ENCODE data around the gene PAGE2. TPM values are rescaled to one million over a fixed set of nuclear protein-coding genes. Genes with fewer than 3 reads are reported as not detected.
"Not testable (repeated sequence)": the region's sequence is repeated elsewhere in the genome, so short reads cannot be mapped to it uniquely, and the experiment has no call there.

Gene PAGE2
- total and polyA plus RNA-seq, 2 experiments from 2014 or later = not detected

- peak; percentile 47 for DNase-seq
These were observed 31.8 kb upstream of the PAGE2 start for GRCh38 chrX:55056820-55057674.

GRCh38 chrX:55057675-55058249, 31.1 kb upstream of the PAGE2 start:
- no peaks in the 10 kb centered on the region for H4K20me1 ChIP-seq (ENCODE audit: insufficient read depth)
- no peak overlapping the region for H3K9ac ChIP-seq
- in situ Hi-C loops (cut with MboI) = loop anchor here (25.0 kb wide), 2 partner anchors 105 to 370 kb away; no protein-coding TSS in a partner anchor
- no peaks in the 10 kb centered on the region for H3K79me2 ChIP-seq (ENCODE audit: insufficient read depth)
- 2 to 8% methylated on average over 5 of the region's 5 CpGs for WGBS, 2 experiments (ENCODE audit: low coverage in 1 of 2, low lambda C conversion rate in 2 of 2, missing lambda C conversion rate in 2 of 2)
- DNase-seq = peak; percentile 48
- H3K27ac ChIP-seq = no peak overlapping the region
- no peaks in the 10 kb centered on the region for H3K9me2 ChIP-seq (ENCODE audit: insufficient read depth)
- H3K27me3 ChIP-seq (replicated peaks; ENCODE audit: insufficient read depth) = no peaks in the 10 kb centered on the region
- H2AFZ ChIP-seq = peak overlapping the region; percentile 31
- no peaks in the 10 kb centered on the region for H3K4me1 ChIP-seq (ENCODE audit: insufficient read depth)
- no peaks in the 10 kb centered on the region for H3K36me3 ChIP-seq (ENCODE audit: low read depth)
- H3K9me3 ChIP-seq (ENCODE audit: low read depth) = no peaks in the 10 kb centered on the region
- H3K4me3 ChIP-seq = peak overlapping the region; percentile 41
- no peaks in the 10 kb centered on the region for H3F3A ChIP-seq (ENCODE audit: insufficient read depth)
- H3K4me2 ChIP-seq (ENCODE audit: unreplicated experiment) = peak overlapping the region; percentile 58
- TF ChIP-seq EZH2 (IDR thresholded peaks at IDR 0.05; ENCODE audit: insufficient read depth, poor library complexity, severe bottlenecking) (no peak), EZH2phosphoT487 (IDR thresholded peaks at IDR 0.05; ENCODE audit: insufficient read depth, low read depth) (no peak)

More at GRCh38 chrX:55056820-55057674, 31.8 kb upstream of the PAGE2 start:
- Histone ChIP-seq H3K4me1 (ENCODE audit: insufficient read depth) (no peaks in the 10 kb centered on the region), H3K4me2 (ENCODE audit: unreplicated experiment) (peak overlapping the region; percentile 58), H3K9ac (no peak overlapping the region), H3K79me2 (ENCODE audit: insufficient read depth) (no peaks in the 10 kb centered on the region), H3K27ac (no peak overlapping the region), H4K20me1 (ENCODE audit: insufficient read depth) (no peaks in the 10 kb centered on the region), H2AFZ (peak overlapping the region; percentile 31), H3K9me3 (ENCODE audit: low read depth) (no peaks in the 10 kb centered on the region), H3F3A (ENCODE audit: insufficient read depth) (no peaks in the 10 kb centered on the region), H3K9me2 (ENCODE audit: insufficient read depth) (no peaks in the 10 kb centered on the region), H3K36me3 (ENCODE audit: low read depth) (no peaks in the 10 kb centered on the region), H3K4me3 (peak overlapping the region; percentile 41), H3K27me3 (replicated peaks; ENCODE audit: insufficient read depth) (no peaks in the 10 kb centered on the region)
- no peak for TF ChIP-seq EZH2phosphoT487 (IDR thresholded peaks at IDR 0.05; ENCODE audit: insufficient read depth, low read depth)
- no peak for TF ChIP-seq EZH2 (IDR thresholded peaks at IDR 0.05; ENCODE audit: insufficient read depth, poor library complexity, severe bottlenecking)
- 3 to 5% methylated on average over 7 of the region's 7 CpGs for WGBS, 2 experiments (ENCODE audit: low coverage in 1 of 2, low lambda C conversion rate in 2 of 2, missing lambda C conversion rate in 2 of 2)
- in situ Hi-C loops (cut with MboI) = loop anchor here (25.0 kb wide), 2 partner anchors 105 to 370 kb away; no protein-coding TSS in a partner anchor

- not testable (repeated sequence) for H3K4me3 ChIP-seq
- WGBS, 2 experiments (ENCODE audit: low coverage in 1 of 2, low lambda C conversion rate in 2 of 2, missing lambda C conversion rate in 2 of 2) = 19 to 32% methylated on average over 2 of the region's 2 CpGs
- in situ Hi-C loops (cut with MboI) = loop anchor here (25.0 kb wide), 2 partner anchors 95 to 380 kb away; no protein-coding TSS in a partner anchor
These were observed 21.6 kb upstream of the PAGE2 start for GRCh38 chrX:55067180-55067579.

GRCh38 chrX:55072286-55072685, 16.5 kb upstream of the PAGE2 start:
- Histone ChIP-seq H3K36me3 (ENCODE audit: low read depth) (no peaks in the 10 kb centered on the region), H3K27me3 (replicated peaks; ENCODE audit: insufficient read depth) (no peaks in the 10 kb centered on the region), H3K4me3 (no peak overlapping the region), H3K27ac (no peak overlapping the region), H4K20me1 (ENCODE audit: insufficient read depth) (no peaks in the 10 kb centered on the region), H3K4me2 (ENCODE audit: unreplicated experiment) (no peak overlapping the region), H3K4me1 (ENCODE audit: insufficient read depth) (no peaks in the 10 kb centered on the region), H2AFZ (no peak overlapping the region), H3K9ac (no peak overlapping the region), H3K79me2 (ENCODE audit: insufficient read depth) (no peaks in the 10 kb centered on the region), H3K9me3 (ENCODE audit: low read depth) (no peaks in the 10 kb centered on the region), H3F3A (ENCODE audit: insufficient read depth) (no peaks in the 10 kb centered on the region), H3K9me2 (ENCODE audit: insufficient read depth) (no peaks in the 10 kb centered on the region)
- DNase-seq = no peak
- TF ChIP-seq EZH2 (IDR thresholded peaks at IDR 0.05; ENCODE audit: insufficient read depth, poor library complexity, severe bottlenecking) = no peak
- no peak for TF ChIP-seq EZH2phosphoT487 (IDR thresholded peaks at IDR 0.05; ENCODE audit: insufficient read depth, low read depth)
- WGBS, 2 experiments (ENCODE audit: low coverage in 1 of 2, low lambda C conversion rate in 2 of 2, missing lambda C conversion rate in 2 of 2) = 63 to 67% methylated on average over 3 of the region's 3 CpGs
- in situ Hi-C loops (cut with MboI) = loop anchor here (25.0 kb wide), 2 partner anchors 90 to 385 kb away; no protein-coding TSS in a partner anchor

More at GRCh38 chrX:55067180-55067579, 21.6 kb upstream of the PAGE2 start:
- not testable (repeated sequence) for H4K20me1 ChIP-seq (ENCODE audit: insufficient read depth); H3K36me3 ChIP-seq (ENCODE audit: low read depth); H3K79me2 ChIP-seq (ENCODE audit: insufficient read depth); H3K27me3 ChIP-seq (replicated peaks; ENCODE audit: insufficient read depth); H3K4me1 ChIP-seq (ENCODE audit: insufficient read depth); H3F3A ChIP-seq (ENCODE audit: insufficient read depth); H3K27ac ChIP-seq; DNase-seq; H3K9me3 ChIP-seq (ENCODE audit: low read depth); H2AFZ ChIP-seq; H3K9ac ChIP-seq; H3K9me2 ChIP-seq (ENCODE audit: insufficient read depth); H3K4me2 ChIP-seq (ENCODE audit: unreplicated experiment)
